ENCODE data around the gene DNAAF5. TPM values are rescaled to one million over a fixed set of nuclear protein-coding genes. Genes with fewer than 3 reads are reported as not detected.

Gene DNAAF5
- total and polyA plus RNA-seq, 9 of the 15 experiments (the other 6 are each of a cell fraction or from before 2014, with no cell fraction given) = 3.1 to 69.7 (median 19.1) TPM

GRCh38 chr7:696426-696811 lies 30.1 kb upstream of the DNAAF5 start:
- Histone ChIP-seq H3K36me3 (ENCODE audit: control insufficient read depth, insufficient read depth, low read length) (peaks cover 15% of the 10 kb centered on the region; the same call in 2 of the 3 replicates), H3K9me3 (replicated peaks; ENCODE audit: control insufficient read depth, insufficient read depth, low read depth, low read length) (no peaks in the 10 kb centered on the region; the same call in none of the 2 replicates), H3K4me1 (replicated peaks in 1 of 2; ENCODE audit: control insufficient read depth in 2 of 2, insufficient read depth in 2 of 2, low read length in 2 of 2) (peaks cover 9 to 20% of the 10 kb centered on the region in 2 experiments), H3K27ac (ENCODE audit: extremely low read depth, low read depth, low read length) (no peak overlapping the region), H4K20me1 (replicated peaks; ENCODE audit: control insufficient read depth, insufficient read depth, low read length) (no peaks in the 10 kb centered on the region), H2AFZ (ENCODE audit: low read depth, low read length) (no peak overlapping the region), H3K4me3 (no peak overlapping the region), H3K79me2 (ENCODE audit: control insufficient read depth, insufficient read depth, low read length) (no peaks in the 10 kb centered on the region), H3K9ac (ENCODE audit: insufficient read depth in 1 of 2, low read depth in 2 of 2, low read length in 2 of 2) (no peak overlapping the region), H3K4me2 (ENCODE audit: insufficient read depth, low read length) (no peak overlapping the region), H3K27me3 (ENCODE audit: control insufficient read depth in 2 of 2, insufficient read depth in 2 of 2, low read length in 2 of 2) (no peaks in the 10 kb centered on the region), H3K9me1 (ENCODE audit: control insufficient read depth, insufficient read depth, low read length) (no peaks in the 10 kb centered on the region)
- TF ChIP-seq ZNF398 (CRISPR knock-in tag; IDR thresholded peaks at IDR 0.05) = no peak
- TF ChIP-seq FOXK1 (CRISPR knock-in tag; IDR thresholded peaks at IDR 0.05; ENCODE audit: borderline replicate concordance) = no peak
- TF ChIP-seq ZNF444 (CRISPR knock-in tag; IDR thresholded peaks at IDR 0.05) = no peak
- no peak for TF ChIP-seq ZNF140 (CRISPR knock-in tag; IDR thresholded peaks at IDR 0.05)
- no peak for TF ChIP-seq ZNF347 (CRISPR knock-in tag; IDR thresholded peaks at IDR 0.05; ENCODE audit: low read depth)
- no peak for TF ChIP-seq GABPB2 (CRISPR knock-in tag; conservative IDR thresholded peaks at IDR 0.05)
- BruUV-seq (replicated peaks) = no TSS peak
- ATAC-seq = no peak
- intact Hi-C loops (cut with micrococcal nuclease) (no loop called here), in situ Hi-C loops (cut with MboI) (no loop called here)
- DNase-seq (ENCODE audit: extremely low read depth in 1 of 4, low spot score in 3 of 4) = no peak
- WGBS (ENCODE audit: insufficient coverage, low coverage, missing lambda C conversion rate) = 92% methylated on average over 9 of the region's 9 CpGs
- POLR2A ChIA-PET = no interaction called here
- no peak for FAIRE-seq
- CTCF ChIA-PET (ENCODE audit: low intra/inter-chr PET ratio) = no interaction called here

Data from K562 (cell line).